DOHH2 (cell line): ENCODE results near the gene CHD6.

Experiments
- H3F3A ChIP-seq: fragments of 200-600 bp; sonication (generic), shearing (Covaris generic); 2 replicates; pipeline ENCODE4 v1.6.0; 2016; ENCODE audit warnings: antibody characterized with exemption, mild to moderate bottlenecking; ENCODE audit not compliant: control insufficient read depth, insufficient read depth
- H3K27ac ChIP-seq: fragments of 200-600 bp; sonication (generic); 2 replicates; pipeline ENCODE4 v1.5.1; 2014; ENCODE audit warnings: low read depth, mild to moderate bottlenecking, low read length, moderate library complexity
- H3K27me3 ChIP-seq: fragments of 200-600 bp; sonication (generic); 2 replicates; pipeline ENCODE4 v1.6.1; 2014; ENCODE audit warnings: mild to moderate bottlenecking, low read length, mixed read lengths; ENCODE audit not compliant: control insufficient read depth
- H3K36me3 ChIP-seq: fragments of 200-600 bp; sonication (generic); 2 replicates; pipeline ENCODE4 v1.6.1; 2014; ENCODE audit warnings: mild to moderate bottlenecking, low read length, moderate library complexity, mixed read lengths; ENCODE audit not compliant: control insufficient read depth
- H3K4me1 ChIP-seq: fragments of 200-600 bp; sonication (generic); 2 replicates; pipeline ENCODE4 v1.6.1; 2014; ENCODE audit warnings: mild to moderate bottlenecking, low read length, mixed read lengths; ENCODE audit not compliant: control insufficient read depth
- H3K4me2 ChIP-seq: fragments of 200-600 bp; sonication (generic); 2 replicates; pipeline ENCODE4 v1.6.0; 2014; ENCODE audit warnings: mild to moderate bottlenecking, low read length, moderate library complexity
- H3K4me3 ChIP-seq: fragments of 200-600 bp; sonication (generic); 2 replicates; pipeline ENCODE4 v1.5.1; 2014; ENCODE audit warnings: mild to moderate bottlenecking, low read length, mixed read lengths
- H3K79me2 ChIP-seq: fragments of 200-600 bp; sonication (generic); 2 replicates; pipeline ENCODE4 v1.6.1; 2014; ENCODE audit warnings: mild to moderate bottlenecking, low read length, mixed read lengths; ENCODE audit not compliant: control insufficient read depth
- H3K9me2 ChIP-seq: fragments of 200-600 bp; sonication (generic); replicated peaks from 2 replicates; pipeline ENCODE4 v1.6.1; 2014; ENCODE audit warnings: mild to moderate bottlenecking, low read length, mixed read lengths; ENCODE audit not compliant: control insufficient read depth
- H3K9me3 ChIP-seq: fragments of 200-600 bp; sonication (generic); 2 replicates; pipeline ENCODE4 v1.6.1; 2014; ENCODE audit warnings: antibody characterized with exemption, low read length, mixed read lengths; ENCODE audit not compliant: control insufficient read depth, insufficient read depth
- H4K20me1 ChIP-seq: fragments of 200-600 bp; sonication (generic); 2 replicates; pipeline ENCODE4 v1.6.0; 2014; ENCODE audit warnings: low read depth, mild to moderate bottlenecking, antibody characterized with exemption, low read length, moderate library complexity; ENCODE audit not compliant: control insufficient read depth, insufficient read depth
- CTCF ChIP-seq: fragments of 200-600 bp; sonication (generic); IDR thresholded peaks from one replicate; pipeline ENCODE4 v1.5.1; 2014; ENCODE audit warnings: antibody characterized with exemption, mild to moderate bottlenecking, low read depth, low read length; ENCODE audit not compliant: poor library complexity, severe bottlenecking
- EZH2phosphoT487 ChIP-seq: fragments of 200-600 bp; sonication (generic); IDR thresholded peaks from 2 replicates; pipeline ENCODE4 v1.6.1; 2017; ENCODE audit warnings: borderline replicate concordance, mild to moderate bottlenecking, antibody characterized with exemption, low read length, moderate library complexity, mixed read lengths

CHD6 gene

GRCh38 chr20:41655962-41656618 is 37.9 kb upstream of the CHD6 start:
- no peak overlapping the region for H3K4me2 ChIP-seq
- H3K27me3 ChIP-seq: peaks cover 12% of the 10 kb centered on the region; the same call in 1 of the 2 replicates
- H3K4me1 ChIP-seq: no peaks in the 10 kb centered on the region; the same call in 1 of the 2 replicates
- no peaks in the 10 kb centered on the region for H3K79me2 ChIP-seq
- no peak overlapping the region for H3K27ac ChIP-seq
- H3K9me3 ChIP-seq: no peaks in the 10 kb centered on the region
- no peaks in the 10 kb centered on the region for H3K36me3 ChIP-seq
- TF ChIP-seq EZH2phosphoT487 (no peak), CTCF (no peak)
- H3F3A ChIP-seq: no peaks in the 10 kb centered on the region
- H4K20me1 ChIP-seq: no peaks in the 10 kb centered on the region
- no peak overlapping the region for H3K4me3 ChIP-seq
- H3K9me2 ChIP-seq: no peaks in the 10 kb centered on the region

GRCh38 chr20:41654884-41655283 is 36.7 kb upstream of the CHD6 start:
- no peaks in the 10 kb centered on the region; the same call in 1 of the 2 replicates for H3K4me1 ChIP-seq
- no peaks in the 10 kb centered on the region for H3F3A ChIP-seq
- H3K9me3 ChIP-seq: no peaks in the 10 kb centered on the region
- no peaks in the 10 kb centered on the region for H3K79me2 ChIP-seq
- peaks cover 12% of the 10 kb centered on the region; the same call in 1 of the 2 replicates for H3K27me3 ChIP-seq
- H3K36me3 ChIP-seq: no peaks in the 10 kb centered on the region
- H3K9me2 ChIP-seq: no peaks in the 10 kb centered on the region
- TF ChIP-seq EZH2phosphoT487: no peak
- no peak overlapping the region for H3K4me2 ChIP-seq
- H3K4me3 ChIP-seq: no peak overlapping the region
- H4K20me1 ChIP-seq: no peaks in the 10 kb centered on the region
- H3K27ac ChIP-seq: no peak overlapping the region

- H3K36me3 ChIP-seq: no peaks in the 10 kb centered on the region
- H3K4me3 ChIP-seq: no peak overlapping the region
- TF ChIP-seq EZH2phosphoT487: no peak
- no peak overlapping the region for H3K4me2 ChIP-seq
- H3K27me3 ChIP-seq: peaks cover 9% of the 10 kb centered on the region; the same call in 1 of the 2 replicates
- H3K79me2 ChIP-seq: no peaks in the 10 kb centered on the region
- no peaks in the 10 kb centered on the region for H4K20me1 ChIP-seq
- no peaks in the 10 kb centered on the region for H3K9me3 ChIP-seq
- no peaks in the 10 kb centered on the region for H3F3A ChIP-seq
- H3K9me2 ChIP-seq: no peaks in the 10 kb centered on the region
- no peak overlapping the region for H3K27ac ChIP-seq
- H3K4me1 ChIP-seq: no peaks in the 10 kb centered on the region; the same call in 1 of the 2 replicates
Measured at GRCh38 chr20:41654292-41654691, 36.1 kb upstream of the CHD6 start.

- no peaks in the 10 kb centered on the region; the same call in 1 of the 2 replicates for H3K27me3 ChIP-seq
- H3F3A ChIP-seq: no peaks in the 10 kb centered on the region
- H3K79me2 ChIP-seq: no peaks in the 10 kb centered on the region
- no peaks in the 10 kb centered on the region for H3K9me2 ChIP-seq
- H3K36me3 ChIP-seq: no peaks in the 10 kb centered on the region
- H3K27ac ChIP-seq: no peak overlapping the region
- no peak overlapping the region for H3K4me2 ChIP-seq
- H3K4me3 ChIP-seq: no peak overlapping the region
- TF ChIP-seq CTCF (no peak), EZH2phosphoT487 (no peak)
- no peaks in the 10 kb centered on the region for H4K20me1 ChIP-seq
- H3K4me1 ChIP-seq: no peaks in the 10 kb centered on the region
- H3K9me3 ChIP-seq: no peaks in the 10 kb centered on the region
Measured at GRCh38 chr20:41650231-41650948, 32.2 kb upstream of the CHD6 start.
